Vagina (tissue), 2 donors: Measurements from ENCODE around the gene RNF113B. TPM values are rescaled to one million over a fixed set of nuclear protein-coding genes. Genes with fewer than 3 reads are reported as not detected.

Experiments used
- DNase-seq, 2 donors: peaks; one replicate each; pipeline ENCODE4 v3.0.0-alpha.2; 2017; ENCODE audit errors: extremely low spot score in 2 of 2
- H3K27ac ChIP-seq: fragments of 200-600 bp; sonication (generic); one replicate; pipeline ENCODE4 v1.5.1; 2019
- H3K27me3 ChIP-seq: fragments of 200-600 bp; sonication (generic); one replicate; pipeline ENCODE4 v1.5.1; 2019
- H3K36me3 ChIP-seq, 2 donors: fragments of 200-600 bp; sonication (generic); one replicate each; pipeline ENCODE4 v1.5.1; 2017 to 2019
- H3K4me1 ChIP-seq: fragments of 200-600 bp; sonication (generic); one replicate; pipeline ENCODE4 v1.5.1; 2019
- H3K4me3 ChIP-seq, 2 donors: fragments of 200-600 bp; sonication (generic); 1 replicate in 1 of 2; 2 replicates in 1 of 2; pipeline ENCODE4 v1.5.1; 2016 to 2019
- H3K9me3 ChIP-seq: fragments of 200-600 bp; sonication (generic); one replicate; pipeline ENCODE4 v1.5.1; 2019
- CTCF ChIP-seq, 3 experiments: fragments of 450-650 bp in 2 of 3; fragments of 200-600 bp in 1 of 3; sonication (generic) in 1 of 3; IDR thresholded peaks; one replicate each; pipeline ENCODE4 v1.5.1; 2017 to 2019; ENCODE audit warnings: antibody characterized with exemption in 3 of 3, mild to moderate bottlenecking in 2 of 3, moderate library complexity in 2 of 3
- POLR2A ChIP-seq, 2 donors: fragments of 450-650 bp; IDR thresholded peaks; one replicate each; pipeline ENCODE4 v1.6.1; 2017; ENCODE audit warnings: antibody characterized with exemption in 2 of 2, mild to moderate bottlenecking in 2 of 2, moderate library complexity in 2 of 2
- POLR2AphosphoS5 ChIP-seq, 2 donors: sonication (generic); formaldehyde crosslinking; IDR thresholded peaks; one replicate each; pipeline ENCODE4 v1.9.0; 2017; ENCODE audit warnings: antibody characterized with exemption in 2 of 2, mild to moderate bottlenecking in 2 of 2, low read depth in 1 of 2; ENCODE audit not compliant: insufficient read depth in 1 of 2
- intact Hi-C: fragments of 100-400 bp; cut with DNase I; formaldehyde crosslinking; loops from one replicate; pipeline ENCODE4 v1.15.1; 2023
- total RNA-seq: library from RNA; depleted of rRNA; stranded (reverse); fragments of >200 nt; gene quantifications from one replicate; pipeline ENCODE4 v1.2.3, GENCODE V29; 2016

The RNF113B gene
- total RNA-seq, 1 donor from 2014 or later, result not detected

GRCh38 chr13:98144027-98144741 is 32.9 kb downstream of the RNF113B start:
- H3K9me3 ChIP-seq, result no peaks in the 10 kb centered on the region
- no peaks in the 10 kb centered on the region for H3K27me3 ChIP-seq
- H3K4me1 ChIP-seq, result peaks cover 23% of the 10 kb centered on the region
- peak overlapping the region; percentile 74 for H3K27ac ChIP-seq
- TF ChIP-seq POLR2AphosphoS5 (IDR thresholded peaks at IDR 0.05; ENCODE audit: insufficient read depth in 1 of 2, low read depth in 1 of 2) (peak in 1 of 2 donors; percentile 43), CTCF (IDR thresholded peaks at IDR 0.05) (no peak), POLR2A (IDR thresholded peaks at IDR 0.05) (no peak)
- intact Hi-C loops, result loop anchor here (10.0 kb wide), 1 partner anchor 301 kb away; no protein-coding TSS in a partner anchor
- peak overlapping the region; percentile 58 to 96 for H3K4me3 ChIP-seq
- no peak for DNase-seq
- no peaks in the 10 kb centered on the region for H3K36me3 ChIP-seq

GRCh38 chr13:98143601-98144026 is 33.5 kb downstream of the RNF113B start:
- H3K4me3 ChIP-seq, result peak overlapping the region; percentile 58 to 96
- H3K36me3 ChIP-seq, result no peaks in the 10 kb centered on the region
- H3K27me3 ChIP-seq, result no peaks in the 10 kb centered on the region
- no peak for DNase-seq
- intact Hi-C loops, result loop anchor here (10.0 kb wide), 1 partner anchor 301 kb away; no protein-coding TSS in a partner anchor
- H3K9me3 ChIP-seq, result no peaks in the 10 kb centered on the region
- peaks cover 23% of the 10 kb centered on the region for H3K4me1 ChIP-seq
- no peak for TF ChIP-seq POLR2AphosphoS5 (IDR thresholded peaks at IDR 0.05; ENCODE audit: insufficient read depth in 1 of 2, low read depth in 1 of 2)
- no peak for TF ChIP-seq CTCF (IDR thresholded peaks at IDR 0.05)
- no peak for TF ChIP-seq POLR2A (IDR thresholded peaks at IDR 0.05)
- peak overlapping the region; percentile 74 for H3K27ac ChIP-seq

- no peaks in the 10 kb centered on the region for H3K9me3 ChIP-seq
- TF ChIP-seq CTCF (IDR thresholded peaks at IDR 0.05) (no peak), POLR2AphosphoS5 (IDR thresholded peaks at IDR 0.05; ENCODE audit: insufficient read depth in 1 of 2, low read depth in 1 of 2) (no peak), POLR2A (IDR thresholded peaks at IDR 0.05) (no peak)
- no peaks in the 10 kb centered on the region for H3K27me3 ChIP-seq
- no peaks in the 10 kb centered on the region for H3K36me3 ChIP-seq
- H3K4me1 ChIP-seq, result peaks cover 23% of the 10 kb centered on the region
- intact Hi-C loops, result loop anchor here (10.0 kb wide), 1 partner anchor 302 kb away; no protein-coding TSS in a partner anchor
- no peak for DNase-seq
- H3K27ac ChIP-seq, result peak overlapping the region; percentile 74
- H3K4me3 ChIP-seq, result peak overlapping the region; percentile 58 to 96
Measured at GRCh38 chr13:98143157-98143553, 33.9 kb downstream of the RNF113B start.

GRCh38 chr13:98142380-98143156 is 34.5 kb downstream of the RNF113B start, which contains the start of gene FARP1:
TSS of gene FARP1 (plus strand) at chr13:98143094. CDS start at chr13:98213243, 70,149 bp downstream.
- peak within 1 kb of the TSS; percentile 74 for H3K27ac ChIP-seq
- H3K4me1 ChIP-seq, result peaks cover 23% of the 10 kb centered on the region
- intact Hi-C loops, result loop anchor here (10.0 kb wide), 1 partner anchor 302 kb away; no protein-coding TSS in a partner anchor
- no peaks in the 10 kb centered on the region for H3K9me3 ChIP-seq
- H3K27me3 ChIP-seq, result no peaks in the 10 kb centered on the region
- TF ChIP-seq POLR2A (IDR thresholded peaks at IDR 0.05), result peak in 1 of 2 donors; percentile 29
- TF ChIP-seq CTCF (IDR thresholded peaks at IDR 0.05), result no peak
- TF ChIP-seq POLR2AphosphoS5 (IDR thresholded peaks at IDR 0.05; ENCODE audit: insufficient read depth in 1 of 2, low read depth in 1 of 2), result peak in 1 of 2 donors; percentile 31
- DNase-seq, result no peak
- H3K4me3 ChIP-seq, result peak within 1 kb of the TSS; percentile 58 to 96
- no peaks in the 10 kb centered on the region for H3K36me3 ChIP-seq
